Tibial nerve (tissue), 4 donors: Measurements from ENCODE around the gene NBAS. TPM values are rescaled to one million over a fixed set of nuclear protein-coding genes. Genes with fewer than 3 reads are reported as not detected.
A peak's percentile ranks its signal among the peaks of the same experiment; 100 is the strongest.

ENCODE experiments used
- DNase-seq, 2 donors: peaks; one replicate each; pipeline ENCODE4 v3.0.0-alpha.2; 2019; ENCODE audit warnings: low spot score in 2 of 2
- H3K27ac ChIP-seq, 4 donors: fragments of 200-600 bp; sonication (generic) in 3 of 4; one replicate each; pipeline ENCODE4 v1.5.1; 2017 to 2019; ENCODE audit warnings: mild to moderate bottlenecking in 1 of 4
- H3K27me3 ChIP-seq, 2 donors: fragments of 200-600 bp; sonication (generic) in 1 of 2; one replicate each; pipeline versions ENCODE4 v1.5.1 to v1.6.0; 2017 to 2019
- H3K36me3 ChIP-seq, 3 donors: fragments of 200-600 bp; sonication (generic); one replicate each; pipeline ENCODE4 v1.5.1; 2018 to 2019
- H3K4me1 ChIP-seq, 4 donors: fragments of 200-600 bp; sonication (generic) in 3 of 4; one replicate each; pipeline ENCODE4 v1.5.1; 2017 to 2019
- H3K4me3 ChIP-seq, 4 donors: fragments of 200-600 bp; sonication (generic) in 3 of 4; one replicate each; pipeline ENCODE4 v1.5.1; 2017 to 2019; ENCODE audit warnings: mild to moderate bottlenecking in 1 of 4, moderate library complexity in 1 of 4
- H3K9me3 ChIP-seq, 4 donors: fragments of 200-600 bp; sonication (generic) in 3 of 4; one replicate each; pipeline ENCODE4 v1.5.1; 2017 to 2019
- EP300 ChIP-seq, 2 donors: sonication (generic); formaldehyde crosslinking; IDR thresholded peaks; one replicate each; pipeline ENCODE4 v1.6.1; 2017; ENCODE audit warnings: antibody characterized with exemption in 2 of 2, mild to moderate bottlenecking in 1 of 2
- POLR2A ChIP-seq, 2 donors: fragments of 450-650 bp; IDR thresholded peaks; one replicate each; pipeline ENCODE4 v1.6.1; 2017; ENCODE audit warnings: antibody characterized with exemption in 2 of 2, mild to moderate bottlenecking in 2 of 2, moderate library complexity in 2 of 2
- WGBS, 2 donors: methylation state at CpG; one replicate each; pipeline ENCODE4 v1.1.5; 2018; 5-methylcytosine and 5-hydroxymethylcytosine counted together
- total RNA-seq, 4 donors: library from RNA; depleted of rRNA; stranded (reverse); fragments of >200 nt; gene quantifications; one replicate each; pipeline ENCODE4 v1.1.0, GENCODE V29; 2016
- TF ChIP-seq, protein P1 (sequence below), 5 experiments: fragments of 200-600 bp in 3 of 5; fragments of 450-650 bp in 2 of 5; sonication (generic) in 3 of 5; IDR thresholded peaks; one replicate each; pipeline ENCODE4 v1.5.1; 2016 to 2019; ENCODE audit warnings: antibody characterized with exemption in 5 of 5, mild to moderate bottlenecking in 3 of 5, moderate library complexity in 2 of 5

NBAS gene
- total RNA-seq, 4 donors from 2014 or later = 49.0 to 59.1 (median 55.1) TPM

DNA sequence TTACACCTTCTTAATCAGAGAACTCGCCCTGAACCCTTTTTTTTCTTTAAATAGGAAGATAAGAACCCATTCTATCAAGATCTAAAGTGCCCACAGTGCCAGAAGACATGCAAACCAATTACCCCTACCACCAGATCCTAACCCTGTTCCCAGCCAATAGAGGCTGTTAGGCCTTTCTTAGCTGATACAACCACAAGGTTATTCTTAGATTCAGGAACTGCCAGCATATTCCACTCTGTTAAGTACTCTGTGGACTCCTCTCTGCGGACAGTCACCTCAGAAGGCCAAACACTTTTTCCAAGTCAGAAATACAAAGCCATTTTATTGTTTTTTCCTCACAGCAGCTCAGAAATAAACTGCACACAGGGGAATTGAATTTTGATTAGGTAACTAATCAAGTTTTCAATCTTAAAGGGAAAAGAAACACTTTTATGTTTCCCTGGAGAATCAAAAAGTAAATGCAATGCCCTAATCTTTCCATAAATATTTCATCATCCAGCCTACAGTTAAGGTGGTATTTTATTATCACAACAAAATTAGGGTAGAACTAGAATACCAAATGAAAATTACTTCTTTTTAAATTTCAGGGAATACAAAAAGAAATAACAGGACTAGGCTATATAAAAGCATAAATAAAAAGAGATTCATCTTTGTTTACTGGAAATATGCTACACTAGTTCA is 111.4 kb downstream of the NBAS start:
- no peak overlapping the region for H3K4me3 ChIP-seq
- H3K9me3 ChIP-seq = peaks cover 0 to 9% (median 0%) of the 10 kb centered on the region in 4 donors
- WGBS, 2 donors = 44 to 48% methylated on average over 2 of the region's 2 CpGs
- peak overlapping the region in 2 of 4 donors; percentile 32 to 44 for H3K27ac ChIP-seq
- peaks cover 0 to 14% (median 3%) of the 10 kb centered on the region in 4 donors for H3K4me1 ChIP-seq
- H3K27me3 ChIP-seq = no peaks in the 10 kb centered on the region
- no peak for DNase-seq
- peaks cover 0 to 37% (median 0%) of the 10 kb centered on the region in 3 donors for H3K36me3 ChIP-seq
- TF ChIP-seq POLR2A (IDR thresholded peaks at IDR 0.05) (no peak), EP300 (IDR thresholded peaks at IDR 0.05) (no peak)
- TF ChIP-seq, protein P1, sequence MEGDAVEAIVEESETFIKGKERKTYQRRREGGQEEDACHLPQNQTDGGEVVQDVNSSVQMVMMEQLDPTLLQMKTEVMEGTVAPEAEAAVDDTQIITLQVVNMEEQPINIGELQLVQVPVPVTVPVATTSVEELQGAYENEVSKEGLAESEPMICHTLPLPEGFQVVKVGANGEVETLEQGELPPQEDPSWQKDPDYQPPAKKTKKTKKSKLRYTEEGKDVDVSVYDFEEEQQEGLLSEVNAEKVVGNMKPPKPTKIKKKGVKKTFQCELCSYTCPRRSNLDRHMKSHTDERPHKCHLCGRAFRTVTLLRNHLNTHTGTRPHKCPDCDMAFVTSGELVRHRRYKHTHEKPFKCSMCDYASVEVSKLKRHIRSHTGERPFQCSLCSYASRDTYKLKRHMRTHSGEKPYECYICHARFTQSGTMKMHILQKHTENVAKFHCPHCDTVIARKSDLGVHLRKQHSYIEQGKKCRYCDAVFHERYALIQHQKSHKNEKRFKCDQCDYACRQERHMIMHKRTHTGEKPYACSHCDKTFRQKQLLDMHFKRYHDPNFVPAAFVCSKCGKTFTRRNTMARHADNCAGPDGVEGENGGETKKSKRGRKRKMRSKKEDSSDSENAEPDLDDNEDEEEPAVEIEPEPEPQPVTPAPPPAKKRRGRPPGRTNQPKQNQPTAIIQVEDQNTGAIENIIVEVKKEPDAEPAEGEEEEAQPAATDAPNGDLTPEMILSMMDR (IDR thresholded peaks at IDR 0.05) = no peak

DNA sequence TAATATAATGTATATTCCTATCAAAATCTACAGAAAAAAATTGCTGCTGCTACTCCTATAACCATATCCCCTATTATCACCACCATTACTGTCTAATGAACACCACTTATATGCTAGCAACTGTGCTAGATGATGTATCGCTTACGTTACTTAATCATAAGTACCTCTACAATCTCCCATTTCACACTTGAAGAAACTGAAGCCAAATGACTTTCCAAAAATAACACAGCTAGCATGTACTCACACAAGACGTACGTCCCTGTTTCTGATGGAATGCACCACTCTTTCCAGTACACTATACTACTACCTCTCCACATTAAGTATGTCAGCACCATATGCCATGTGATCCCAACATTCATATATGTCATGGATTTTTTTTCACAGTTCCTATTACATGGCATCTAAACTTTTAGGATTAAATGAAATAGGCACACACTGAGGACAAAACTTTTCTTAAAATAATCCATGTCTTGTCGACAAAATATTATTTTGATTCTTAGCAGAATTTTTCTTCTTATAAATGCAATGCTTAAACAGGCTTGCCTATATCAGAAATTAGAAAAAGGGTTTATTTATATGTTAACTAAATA is 112.8 kb downstream of the NBAS start:
- H3K27ac ChIP-seq = no peak overlapping the region
- H3K4me3 ChIP-seq = no peak overlapping the region
- H3K27me3 ChIP-seq = no peaks in the 10 kb centered on the region
- 87% methylated on average over 5 of the region's 5 CpGs for WGBS, 2 donors
- no peak for TF ChIP-seq EP300 (IDR thresholded peaks at IDR 0.05)
- no peak for TF ChIP-seq POLR2A (IDR thresholded peaks at IDR 0.05)
- TF ChIP-seq, protein P1 (IDR thresholded peaks at IDR 0.05) = no peak
- peaks cover 0 to 14% (median 3%) of the 10 kb centered on the region in 4 donors for H3K4me1 ChIP-seq
- DNase-seq = no peak
- H3K9me3 ChIP-seq = peaks cover 0 to 12% (median 0%) of the 10 kb centered on the region in 4 donors
- peaks cover 0 to 24% (median 0%) of the 10 kb centered on the region in 3 donors for H3K36me3 ChIP-seq

DNA sequence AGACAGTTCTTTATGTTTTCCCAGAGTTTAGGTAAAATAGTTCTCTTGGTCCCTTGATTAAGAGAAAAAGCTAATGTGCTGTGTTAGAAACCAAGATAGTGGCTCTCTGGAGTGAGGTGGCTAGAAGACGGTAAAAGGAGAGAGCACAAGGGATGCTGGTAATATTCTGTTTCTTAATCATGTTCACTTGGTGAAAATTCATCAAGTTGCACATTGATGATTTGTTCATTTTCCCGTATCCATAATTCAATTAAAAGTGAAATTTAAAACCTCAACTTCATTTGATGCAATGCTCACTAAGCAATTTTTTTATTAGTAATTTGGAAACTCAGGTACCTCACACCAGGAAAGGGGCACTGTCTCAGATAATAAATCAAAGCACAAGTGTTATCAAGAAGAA is 113.8 kb downstream of the NBAS start:
- Histone ChIP-seq H3K4me1 (peaks cover 0 to 14% (median 3%) of the 10 kb centered on the region in 4 donors), H3K27ac (no peak overlapping the region), H3K36me3 (peaks cover 0 to 16% (median 0%) of the 10 kb centered on the region in 3 donors), H3K4me3 (no peak overlapping the region), H3K27me3 (no peaks in the 10 kb centered on the region), H3K9me3 (peaks cover 0 to 12% (median 0%) of the 10 kb centered on the region in 4 donors)
- WGBS, 2 donors = 93 to 96% methylated on average over 2 of the region's 2 CpGs
- no peak for TF ChIP-seq EP300 (IDR thresholded peaks at IDR 0.05)
- TF ChIP-seq, protein P1 (IDR thresholded peaks at IDR 0.05) = no peak
- TF ChIP-seq POLR2A (IDR thresholded peaks at IDR 0.05) = no peak
- DNase-seq = no peak

DNA sequence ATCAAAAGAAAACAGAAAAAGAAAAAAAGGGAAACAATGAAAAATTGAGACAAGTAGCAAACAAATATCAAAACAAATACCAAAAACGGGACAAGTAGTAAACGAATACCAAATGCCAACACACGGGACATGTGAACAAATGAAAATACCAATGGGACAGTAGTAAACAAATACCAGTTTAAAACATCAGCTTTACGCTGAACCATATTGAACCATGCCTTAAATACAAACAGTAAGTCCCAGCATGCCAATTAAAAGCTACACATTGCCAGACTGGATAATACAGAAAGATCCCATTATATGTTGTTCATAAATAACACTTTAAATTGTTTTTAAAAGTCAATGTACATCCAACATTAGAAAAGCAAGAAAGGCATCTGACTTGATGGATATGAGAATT is 114.2 kb downstream of the NBAS start:
- Histone ChIP-seq H3K4me1 (peaks cover 0 to 14% (median 3%) of the 10 kb centered on the region in 4 donors), H3K27me3 (no peaks in the 10 kb centered on the region), H3K27ac (no peak overlapping the region), H3K36me3 (peaks cover 0 to 16% (median 0%) of the 10 kb centered on the region in 3 donors), H3K4me3 (no peak overlapping the region), H3K9me3 (peaks cover 0 to 12% (median 0%) of the 10 kb centered on the region in 4 donors)
- TF ChIP-seq, protein P1 (IDR thresholded peaks at IDR 0.05) = no peak
- TF ChIP-seq POLR2A (IDR thresholded peaks at IDR 0.05) (no peak), EP300 (IDR thresholded peaks at IDR 0.05) (no peak)
- DNase-seq = no peak
- 90 to 94% methylated on average over 4 of the region's 4 CpGs for WGBS, 2 donors
